Panc1 (cell line): ENCODE data around the gene PIK3R1.

Experiments used
- CTCF ChIP-seq: fragments of 450-650 bp; IDR thresholded peaks from 2 replicates; pipeline ENCODE4 v1.5.1; 2017; ENCODE audit warnings: mild to moderate bottlenecking
- POLR2AphosphoS5 ChIP-seq: IDR thresholded peaks from 2 replicates; pipeline ENCODE4 v1.6.1; 2012; ENCODE audit warnings: mild to moderate bottlenecking, low read depth, low read length, moderate library complexity
- REST ChIP-seq, 2 experiments: IDR thresholded peaks; 2 replicates each; pipeline ENCODE4 v1.6.1; 2011 to 2012; ENCODE audit warnings: low read depth in 2 of 2, control low read depth in 1 of 2, low read length in 1 of 2, mild to moderate bottlenecking in 1 of 2, moderate library complexity in 1 of 2; ENCODE audit not compliant: insufficient read depth in 1 of 2
- SIN3A ChIP-seq: IDR thresholded peaks from 2 replicates; pipeline ENCODE4 v1.6.1; 2012; ENCODE audit warnings: low read depth, mild to moderate bottlenecking, low read length, moderate library complexity, borderline replicate concordance; ENCODE audit not compliant: insufficient read depth

- TF ChIP-seq CTCF (no peak), REST (IDR thresholded peaks at IDR 0.05; ENCODE audit: insufficient read depth in 1 of 2, low read depth in 2 of 2, low read length in 1 of 2) (no peak), SIN3A (no peak), POLR2AphosphoS5 (no peak)
These were observed 90.9 kb downstream of the PIK3R1 start for GRCh38 chr5:68306361-68307014.
